Tibial nerve (tissue), 3 donors: Measurements from ENCODE around the gene MISP.

ENCODE experiments used
- CTCF ChIP-seq, 5 experiments: fragments of 200-600 bp in 3 of 5; fragments of 450-650 bp in 2 of 5; sonication (generic) in 3 of 5; IDR thresholded peaks; one replicate each; pipeline ENCODE4 v1.5.1; 2016 to 2019; ENCODE audit warnings: antibody characterized with exemption in 5 of 5, mild to moderate bottlenecking in 3 of 5, moderate library complexity in 2 of 5
- POLR2A ChIP-seq, 2 donors: fragments of 450-650 bp; IDR thresholded peaks; one replicate each; pipeline ENCODE4 v1.6.1; 2017; ENCODE audit warnings: antibody characterized with exemption in 2 of 2, mild to moderate bottlenecking in 2 of 2, moderate library complexity in 2 of 2

DNA sequence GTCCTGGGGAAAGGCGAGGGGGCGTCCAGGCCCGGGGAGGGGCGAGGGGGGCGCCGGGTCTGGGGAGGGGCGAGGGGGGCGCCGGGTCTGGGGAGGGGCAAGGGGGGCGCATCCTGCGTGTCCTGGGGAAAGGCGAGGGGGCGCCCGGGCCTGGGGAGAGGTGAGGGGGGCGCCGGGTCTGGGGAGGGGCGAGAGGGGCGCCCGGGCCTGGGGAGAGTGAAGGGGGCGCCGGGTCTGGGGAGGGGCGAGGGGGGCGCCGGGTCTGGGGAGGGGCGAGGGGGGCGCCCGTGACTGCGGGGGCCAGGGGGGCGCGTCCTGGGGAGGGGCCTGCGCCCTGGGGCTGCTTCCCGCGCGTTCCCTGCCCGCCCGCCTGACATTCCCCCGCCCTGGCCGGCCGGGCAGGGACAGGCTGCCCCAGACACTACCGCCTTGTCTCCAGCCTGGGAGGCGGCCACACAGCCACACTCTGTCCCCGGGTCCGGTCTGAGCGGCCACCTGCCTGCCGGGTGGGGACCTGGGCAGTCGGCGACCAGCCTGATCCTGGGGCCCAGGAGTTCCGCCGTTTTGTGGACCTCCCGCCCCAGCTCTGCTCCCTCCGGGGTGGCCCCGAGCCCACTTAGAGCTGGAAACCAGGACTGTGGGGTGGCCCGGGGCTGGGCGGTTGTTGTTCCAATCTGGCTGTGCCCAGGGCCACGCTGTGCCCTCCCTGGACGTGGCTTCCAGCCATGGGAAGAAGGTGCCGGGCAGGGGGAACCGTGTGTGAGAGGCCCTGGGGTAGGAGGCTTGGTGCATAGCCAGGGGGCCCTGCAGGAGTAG is 30.4 kb upstream of the MISP start:
- TF ChIP-seq CTCF (IDR thresholded peaks at IDR 0.05) (no peak), POLR2A (IDR thresholded peaks at IDR 0.05) (peak in 1 of 2 donors; percentile 20)
